ENCODE results near the gene RAB12. TPM values are rescaled to one million over a fixed set of nuclear protein-coding genes. Genes with fewer than 3 reads are reported as not detected.

RAB12 gene
- total RNA-seq, 1 donor from 2014 or later: 61.3 TPM

DNA sequence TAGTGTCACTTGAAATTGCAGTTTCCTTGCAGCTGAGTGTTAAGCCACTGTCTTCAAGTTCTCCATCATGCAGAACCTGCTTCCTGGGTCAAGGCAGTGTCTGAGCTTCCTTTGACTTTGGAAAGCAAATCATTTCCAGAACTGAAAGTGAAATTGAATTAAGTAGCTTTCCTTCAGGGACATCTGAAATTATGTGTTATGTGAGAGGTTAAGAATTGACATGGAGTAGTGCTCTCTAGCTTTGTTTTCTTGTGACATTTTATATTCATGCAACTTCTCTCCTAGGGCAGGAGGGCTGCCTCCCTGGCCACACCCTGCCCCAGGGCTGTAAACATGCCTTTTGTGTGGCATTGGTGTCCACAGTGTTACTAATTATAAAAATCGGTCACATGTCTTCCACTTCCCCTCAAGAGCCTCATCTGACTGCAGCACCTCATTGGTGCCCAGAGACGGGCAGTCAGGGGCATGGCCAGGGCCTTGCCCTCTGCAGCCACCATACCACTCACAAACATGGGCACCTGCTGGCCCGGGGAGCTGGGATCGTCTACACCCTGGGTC is 14.4 kb downstream of the RAB12 start:
- no peak overlapping the region for H3K4me3 ChIP-seq (ENCODE audit: low read depth, low read length)
- no peaks in the 10 kb centered on the region for H3K27me3 ChIP-seq (ENCODE audit: control insufficient read depth, insufficient read depth, low read length)
- FAIRE-seq (no peak), DNase-seq (ENCODE audit: low read depth) (no peak)
- H3K36me3 ChIP-seq (ENCODE audit: control insufficient read depth, insufficient read depth, low read length): peaks cover 9% of the 10 kb centered on the region
- TF ChIP-seq, protein P1, sequence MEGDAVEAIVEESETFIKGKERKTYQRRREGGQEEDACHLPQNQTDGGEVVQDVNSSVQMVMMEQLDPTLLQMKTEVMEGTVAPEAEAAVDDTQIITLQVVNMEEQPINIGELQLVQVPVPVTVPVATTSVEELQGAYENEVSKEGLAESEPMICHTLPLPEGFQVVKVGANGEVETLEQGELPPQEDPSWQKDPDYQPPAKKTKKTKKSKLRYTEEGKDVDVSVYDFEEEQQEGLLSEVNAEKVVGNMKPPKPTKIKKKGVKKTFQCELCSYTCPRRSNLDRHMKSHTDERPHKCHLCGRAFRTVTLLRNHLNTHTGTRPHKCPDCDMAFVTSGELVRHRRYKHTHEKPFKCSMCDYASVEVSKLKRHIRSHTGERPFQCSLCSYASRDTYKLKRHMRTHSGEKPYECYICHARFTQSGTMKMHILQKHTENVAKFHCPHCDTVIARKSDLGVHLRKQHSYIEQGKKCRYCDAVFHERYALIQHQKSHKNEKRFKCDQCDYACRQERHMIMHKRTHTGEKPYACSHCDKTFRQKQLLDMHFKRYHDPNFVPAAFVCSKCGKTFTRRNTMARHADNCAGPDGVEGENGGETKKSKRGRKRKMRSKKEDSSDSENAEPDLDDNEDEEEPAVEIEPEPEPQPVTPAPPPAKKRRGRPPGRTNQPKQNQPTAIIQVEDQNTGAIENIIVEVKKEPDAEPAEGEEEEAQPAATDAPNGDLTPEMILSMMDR (IDR thresholded peaks at IDR 0.05; ENCODE audit: insufficient read depth, low read length, severe bottlenecking): no peak

DNA sequence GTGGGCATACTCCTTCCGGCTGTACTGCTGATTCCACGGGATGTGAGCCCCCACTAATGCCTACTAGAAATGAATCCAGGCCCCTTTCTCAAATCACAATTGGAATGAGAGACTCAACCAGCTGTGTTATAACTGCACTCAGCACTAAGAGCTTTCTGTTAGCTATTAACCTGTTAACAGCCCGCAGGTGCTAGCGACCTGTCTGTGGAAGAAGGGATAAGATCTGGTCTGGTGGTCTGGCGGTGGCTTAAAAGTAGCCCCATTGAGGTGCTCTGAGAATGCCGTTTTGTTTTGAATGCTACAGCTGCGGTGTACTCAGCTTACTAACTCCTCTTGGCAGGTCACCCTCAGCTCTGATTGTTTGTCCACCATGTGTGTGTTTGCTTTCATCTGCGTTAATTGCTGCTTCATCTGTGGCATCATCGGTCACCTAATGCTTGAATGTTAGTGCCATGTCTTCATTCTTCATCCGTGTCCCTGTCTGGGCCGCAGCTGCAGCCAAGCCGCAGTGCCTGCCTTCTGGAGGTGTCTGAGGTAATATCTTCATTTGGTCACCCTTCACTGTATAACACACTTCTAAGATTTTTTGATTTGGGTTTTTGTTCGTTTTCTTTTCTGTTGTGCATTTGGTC is 16.3 kb downstream of the RAB12 start:
- no peak overlapping the region for H3K4me3 ChIP-seq (ENCODE audit: low read depth, low read length)
- TF ChIP-seq, protein P1 (IDR thresholded peaks at IDR 0.05; ENCODE audit: insufficient read depth, low read length, severe bottlenecking): no peak
- DNase-seq (ENCODE audit: low read depth) (no peak), FAIRE-seq (no peak)
- peaks cover 13% of the 10 kb centered on the region for H3K36me3 ChIP-seq (ENCODE audit: control insufficient read depth, insufficient read depth, low read length)
- H3K27me3 ChIP-seq (ENCODE audit: control insufficient read depth, insufficient read depth, low read length): no peaks in the 10 kb centered on the region

DNA sequence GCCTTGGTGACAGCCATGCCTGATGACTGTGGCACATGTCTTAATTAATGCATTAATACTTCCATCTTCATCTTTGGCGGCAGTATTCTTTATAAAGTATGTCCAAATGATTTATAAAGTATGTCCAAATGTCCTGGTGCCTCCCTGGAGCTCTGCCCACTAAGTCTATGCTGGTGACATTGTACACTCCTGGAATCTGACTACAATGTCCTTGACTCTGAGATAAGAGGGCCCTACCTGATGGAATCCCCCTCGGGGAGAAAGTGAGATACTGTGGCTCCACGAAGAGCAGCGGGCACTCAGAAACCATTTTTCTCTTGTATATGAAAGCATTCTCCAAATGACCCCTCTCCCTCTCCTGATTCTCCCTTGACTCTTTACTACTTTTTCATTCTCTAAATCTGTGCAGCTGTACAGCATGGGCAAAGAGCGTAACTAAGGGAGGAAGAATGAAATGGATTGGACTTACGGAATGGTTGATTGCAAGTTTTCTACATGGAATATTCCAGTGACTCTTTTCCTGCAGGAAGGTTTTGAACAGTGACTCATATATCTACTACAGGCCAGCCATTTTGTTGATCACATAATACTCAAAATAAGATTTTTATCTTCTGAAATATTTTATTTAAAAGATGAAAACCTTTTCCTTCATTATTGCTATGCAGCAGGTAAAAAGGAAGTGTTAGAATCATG is 17.3 kb downstream of the RAB12 start:
- H3K36me3 ChIP-seq (ENCODE audit: control insufficient read depth, insufficient read depth, low read length): peaks cover 14% of the 10 kb centered on the region

DNA sequence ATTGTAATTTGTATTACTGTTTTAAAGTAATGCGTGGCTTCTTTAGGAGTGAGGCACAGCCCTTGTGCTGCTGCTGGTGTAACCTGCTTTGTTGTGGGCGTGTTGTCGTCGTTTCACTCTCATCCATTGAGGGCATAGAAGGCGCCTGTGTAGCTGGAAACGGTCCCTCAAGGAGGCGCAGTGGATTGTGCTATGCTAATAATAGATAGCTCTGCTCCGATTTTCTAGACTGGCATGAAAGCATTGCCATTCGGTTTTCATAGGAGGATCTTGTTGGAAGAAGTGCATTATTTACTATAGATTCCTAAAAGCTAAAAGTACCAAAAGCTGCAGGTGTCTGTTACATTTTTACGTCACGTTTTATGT is 17.9 kb downstream of the RAB12 start:
- no peaks in the 10 kb centered on the region for H3K27me3 ChIP-seq (ENCODE audit: control insufficient read depth, insufficient read depth, low read length)
- FAIRE-seq: no peak
- no peak for DNase-seq (ENCODE audit: low read depth)
- TF ChIP-seq, protein P1 (IDR thresholded peaks at IDR 0.05; ENCODE audit: insufficient read depth, low read length, severe bottlenecking): no peak
- peaks cover 14% of the 10 kb centered on the region for H3K36me3 ChIP-seq (ENCODE audit: control insufficient read depth, insufficient read depth, low read length)
- no peak overlapping the region for H3K4me3 ChIP-seq (ENCODE audit: low read depth, low read length)

More for the DNA sequence above, 17.3 kb downstream of the RAB12 start:
- no peak for FAIRE-seq
- Histone ChIP-seq H3K4me3 (ENCODE audit: low read depth, low read length) (no peak overlapping the region), H3K27me3 (ENCODE audit: control insufficient read depth, insufficient read depth, low read length) (no peaks in the 10 kb centered on the region)
- no peak for DNase-seq (ENCODE audit: low read depth)
- TF ChIP-seq, protein P1 (IDR thresholded peaks at IDR 0.05; ENCODE audit: insufficient read depth, low read length, severe bottlenecking): no peak

DNA sequence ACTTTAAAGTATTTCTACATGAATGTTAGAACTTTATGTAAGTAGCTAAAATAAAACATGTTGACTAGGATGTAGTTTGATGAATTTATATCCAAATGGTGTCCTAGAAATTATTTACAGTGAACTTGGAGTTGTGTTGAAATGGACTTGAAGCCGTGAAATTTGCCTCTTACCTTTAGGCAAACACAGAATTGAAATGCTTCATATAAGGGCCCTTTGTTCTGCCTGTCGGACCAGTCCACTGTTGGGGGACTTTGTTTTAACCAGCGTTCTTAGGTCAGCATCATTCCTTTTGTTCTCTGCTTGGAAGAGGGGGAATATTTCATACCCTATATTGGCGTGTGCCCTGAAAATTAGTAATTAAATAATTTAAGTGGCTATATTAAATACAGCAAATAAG is 18.3 kb downstream of the RAB12 start:
- peaks cover 16% of the 10 kb centered on the region for H3K36me3 ChIP-seq (ENCODE audit: control insufficient read depth, insufficient read depth, low read length)
- no peak for DNase-seq (ENCODE audit: low read depth)
- TF ChIP-seq, protein P1 (IDR thresholded peaks at IDR 0.05; ENCODE audit: insufficient read depth, low read length, severe bottlenecking): no peak
- no peak overlapping the region for H3K4me3 ChIP-seq (ENCODE audit: low read depth, low read length)
- no peaks in the 10 kb centered on the region for H3K27me3 ChIP-seq (ENCODE audit: control insufficient read depth, insufficient read depth, low read length)
- FAIRE-seq: no peak
